Measurements from ENCODE around the gene LRBA.

Gene LRBA

DNA sequence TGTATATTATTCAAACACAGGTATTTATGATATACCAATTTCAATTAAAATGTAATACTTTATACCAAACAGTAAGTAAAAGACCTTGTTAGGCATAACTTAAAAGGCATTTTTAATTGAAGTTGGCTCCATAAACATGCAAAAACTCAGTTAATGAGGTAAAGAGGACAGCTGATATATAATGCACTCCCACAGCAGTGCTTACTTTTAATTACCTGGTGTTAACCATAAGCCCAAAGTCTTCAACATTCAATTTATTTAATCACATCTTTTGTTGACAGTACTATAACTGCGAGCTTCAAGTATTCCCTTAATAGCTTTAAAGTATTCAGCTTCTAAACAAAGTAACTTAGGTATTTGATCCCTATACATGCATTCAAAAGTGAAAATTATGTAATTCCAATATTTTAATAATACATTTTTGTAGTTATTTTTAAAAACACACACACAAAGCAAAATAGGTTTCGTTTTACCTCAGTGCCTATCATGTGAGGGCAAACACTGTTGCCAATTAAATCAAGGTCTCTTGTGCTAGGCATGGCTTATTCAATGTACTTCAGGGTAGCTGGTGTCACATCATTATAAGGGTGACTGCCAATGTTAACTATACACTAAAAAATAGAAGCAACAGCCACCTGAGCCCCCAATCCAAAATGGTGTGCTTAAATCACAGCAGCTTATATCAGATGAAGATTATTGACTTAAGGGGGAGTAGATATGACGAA is 197.1 kb downstream of the LRBA start:
- DNase-seq (ENCODE audit: low read depth in 2 of 3, low spot score in 2 of 3) = no peak

GRCh38 chr4:150817017-150817416 is 198.1 kb downstream of the LRBA start:
- DNase-seq (ENCODE audit: low read depth in 2 of 3, low spot score in 2 of 3) = no peak

DNA sequence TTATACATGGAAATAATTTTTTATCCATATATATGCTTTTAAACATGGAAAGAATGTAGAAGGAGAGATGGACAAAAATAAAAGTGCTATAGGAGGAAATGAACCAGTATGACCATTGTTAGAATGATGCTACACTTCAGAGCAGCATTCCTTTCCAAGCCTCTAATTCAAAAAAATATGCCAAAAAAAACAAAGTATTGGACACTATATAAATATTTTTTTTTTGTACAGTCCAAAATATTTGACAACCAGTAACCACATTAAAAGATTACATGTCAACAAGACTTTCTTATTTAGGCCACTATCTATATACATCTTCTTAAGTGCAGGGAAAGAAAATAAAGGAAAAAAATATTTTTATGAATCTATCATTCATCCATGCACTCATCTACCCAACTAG is 198.6 kb downstream of the LRBA start:
- no peak for DNase-seq (ENCODE audit: low read depth in 2 of 3, low spot score in 2 of 3)

- DNase-seq (ENCODE audit: low read depth in 2 of 3, low spot score in 2 of 3) = no peak
Observed at GRCh38 chr4:150814873-150815272, 200.2 kb downstream of the LRBA start.

GRCh38 chr4:150805183-150806025 is 209.7 kb downstream of the LRBA start:
- no peak for DNase-seq (ENCODE audit: low read depth in 2 of 3, low spot score in 2 of 3)

DNA sequence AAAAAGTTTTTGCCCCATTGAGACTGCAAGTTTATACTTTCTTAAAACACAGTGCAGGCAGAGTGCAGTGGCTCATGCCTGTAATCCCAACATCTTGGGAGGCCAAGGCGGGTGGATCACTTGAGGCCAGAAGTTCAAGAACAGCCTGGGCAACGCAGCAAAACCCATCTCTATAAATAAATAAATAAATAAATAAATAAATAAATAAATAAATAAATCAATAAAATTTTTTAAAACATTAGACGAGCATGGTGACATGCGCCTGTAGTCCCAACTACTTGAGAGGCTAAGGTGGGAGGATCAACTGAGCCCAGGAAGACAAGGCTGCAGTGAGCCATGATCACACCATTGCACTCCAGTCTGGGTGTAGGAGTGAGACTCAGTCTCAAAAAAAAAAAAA is 213.3 kb downstream of the LRBA start:
- no peak for DNase-seq (ENCODE audit: low read depth in 2 of 3, low spot score in 2 of 3)

GRCh38 chr4:150799207-150799606 is 215.9 kb downstream of the LRBA start:
- DNase-seq (ENCODE audit: low read depth in 2 of 3, low spot score in 2 of 3) = no peak

DNA sequence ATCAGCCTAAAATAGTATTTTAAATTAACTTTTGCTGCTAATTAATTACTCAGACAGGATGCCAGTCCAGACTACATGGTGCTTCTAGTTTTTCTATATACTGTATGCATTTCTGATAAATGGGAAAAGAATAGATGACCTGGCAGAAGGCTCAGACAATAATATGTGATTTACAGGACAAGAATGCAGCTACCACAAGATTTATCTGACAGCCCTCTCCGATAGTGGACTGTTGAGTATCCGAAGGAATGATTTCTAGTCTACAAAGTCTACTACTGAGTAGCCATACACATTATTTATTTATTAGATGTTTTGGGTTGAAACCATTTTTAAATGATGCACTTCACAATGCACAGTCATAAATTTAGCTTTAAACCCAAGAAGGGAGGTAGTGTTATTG is 220.4 kb downstream of the LRBA start:
- no peak for DNase-seq (ENCODE audit: low read depth in 2 of 3, low spot score in 2 of 3)

DNA sequence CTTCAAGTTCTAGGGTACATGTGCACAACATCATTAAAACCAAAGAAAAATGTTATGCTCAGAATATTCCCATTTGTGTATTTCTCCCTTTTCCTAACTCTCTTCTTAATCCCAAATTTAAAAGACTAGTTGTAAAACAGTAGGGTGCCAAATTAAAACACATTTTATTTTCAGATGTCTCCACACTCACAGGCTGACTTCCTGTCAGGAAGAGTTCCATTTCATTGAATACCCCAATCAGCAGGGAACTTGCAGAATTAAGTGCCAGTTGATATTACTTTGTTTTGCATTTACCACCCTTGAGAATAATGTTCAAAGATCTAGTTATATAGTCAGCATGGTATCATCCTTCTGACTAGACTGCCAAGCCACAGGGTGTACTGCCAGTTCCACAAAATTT is 225.2 kb downstream of the LRBA start:
- no peak for DNase-seq (ENCODE audit: low read depth in 2 of 3, low spot score in 2 of 3)

- no peak for DNase-seq (ENCODE audit: low read depth in 2 of 3, low spot score in 2 of 3)
Observed at GRCh38 chr4:150784939-150785338, 230.1 kb downstream of the LRBA start.

DNA sequence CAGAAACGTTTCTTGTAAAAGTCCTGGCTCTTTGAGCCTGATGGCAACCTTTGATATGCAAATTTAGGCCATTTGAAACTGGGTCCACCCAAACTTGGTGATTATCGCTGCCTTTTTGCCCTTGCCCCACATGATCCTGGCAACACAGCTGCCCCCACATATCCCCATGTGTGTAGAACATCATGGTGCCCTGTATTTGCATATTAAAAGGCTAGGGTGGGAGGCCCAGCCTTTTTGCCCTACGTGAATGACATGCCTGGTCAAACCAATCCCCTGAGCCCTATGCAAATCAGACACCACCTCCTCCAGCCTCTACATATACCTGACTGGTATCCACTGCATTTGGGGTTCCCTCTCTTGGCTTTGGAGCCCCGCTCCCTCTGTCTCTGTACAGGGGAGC is 230.8 kb downstream of the LRBA start:
- DNase-seq (ENCODE audit: low read depth in 2 of 3, low spot score in 2 of 3) = no peak

DNA sequence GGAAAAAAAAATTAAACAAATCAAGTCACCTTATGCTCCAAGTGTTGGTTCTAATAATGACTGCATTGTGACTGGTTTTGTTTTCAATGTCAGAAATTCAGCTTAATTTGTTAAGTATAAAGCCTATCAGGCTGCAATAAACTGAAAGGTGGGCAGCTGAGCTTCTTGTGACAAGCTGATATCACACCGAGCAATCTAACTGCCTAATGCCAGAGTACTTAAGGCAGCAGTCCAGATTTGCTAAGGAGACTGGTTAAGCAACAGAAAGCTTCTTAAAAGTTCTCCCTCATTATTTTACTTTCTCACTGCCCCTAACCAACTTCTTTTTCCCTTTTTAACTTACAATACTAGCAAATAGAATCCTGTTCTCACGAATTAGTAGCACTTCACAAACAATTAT is 232.2 kb downstream of the LRBA start:
- DNase-seq (ENCODE audit: low read depth in 2 of 3, low spot score in 2 of 3) = no peak

GRCh38 chr4:150782311-150782710 is 232.8 kb downstream of the LRBA start:
- DNase-seq (ENCODE audit: low read depth in 2 of 3, low spot score in 2 of 3) = no peak

DNA sequence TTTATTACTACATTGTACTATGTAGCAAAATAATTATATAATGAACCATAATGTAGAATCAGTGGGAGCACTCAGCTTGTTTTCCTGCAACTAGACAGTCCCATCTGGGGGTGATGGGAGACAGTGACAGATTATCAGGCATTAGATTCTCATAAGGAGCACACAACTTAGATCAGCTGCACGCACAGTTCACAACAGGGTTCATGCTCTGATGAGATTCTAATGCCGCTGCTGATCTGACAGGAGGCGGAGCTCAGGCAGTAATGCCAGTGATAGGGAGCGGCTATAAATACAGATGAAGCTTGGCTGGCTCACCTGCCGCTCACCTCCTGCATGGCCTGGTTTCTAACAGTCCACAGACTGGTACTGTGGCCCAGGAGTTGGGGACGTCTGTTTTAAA is 233.9 kb downstream of the LRBA start:
- DNase-seq (ENCODE audit: low read depth in 2 of 3, low spot score in 2 of 3) = no peak

- no peak for DNase-seq (ENCODE audit: low read depth in 2 of 3, low spot score in 2 of 3)
Observed at GRCh38 chr4:150779707-150780106, 235.4 kb downstream of the LRBA start.

GRCh38 chr4:150773729-150774449 is 241.2 kb downstream of the LRBA start:
- DNase-seq (ENCODE audit: low read depth in 2 of 3, low spot score in 2 of 3) = no peak

DNA sequence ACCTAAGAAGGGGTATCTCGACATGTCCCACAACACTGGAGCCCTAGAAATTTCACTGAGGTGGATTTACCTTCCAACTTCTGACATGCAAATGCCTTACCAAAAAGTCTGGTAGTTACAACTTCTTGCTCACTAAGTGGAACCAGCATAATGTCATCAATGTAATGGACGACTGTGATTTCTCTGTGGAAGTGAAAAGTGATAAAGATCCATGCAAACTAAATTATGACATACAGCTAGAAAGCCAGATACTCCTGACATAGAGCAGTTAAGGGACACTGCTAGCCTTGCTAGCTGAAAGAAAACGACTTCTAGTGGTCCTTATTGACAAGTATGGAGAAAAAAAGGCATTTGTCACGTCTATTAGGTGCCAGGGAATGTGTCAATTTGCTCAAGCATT is 242.1 kb downstream of the LRBA start:
- no peak for DNase-seq (ENCODE audit: low read depth in 2 of 3, low spot score in 2 of 3)

DNA sequence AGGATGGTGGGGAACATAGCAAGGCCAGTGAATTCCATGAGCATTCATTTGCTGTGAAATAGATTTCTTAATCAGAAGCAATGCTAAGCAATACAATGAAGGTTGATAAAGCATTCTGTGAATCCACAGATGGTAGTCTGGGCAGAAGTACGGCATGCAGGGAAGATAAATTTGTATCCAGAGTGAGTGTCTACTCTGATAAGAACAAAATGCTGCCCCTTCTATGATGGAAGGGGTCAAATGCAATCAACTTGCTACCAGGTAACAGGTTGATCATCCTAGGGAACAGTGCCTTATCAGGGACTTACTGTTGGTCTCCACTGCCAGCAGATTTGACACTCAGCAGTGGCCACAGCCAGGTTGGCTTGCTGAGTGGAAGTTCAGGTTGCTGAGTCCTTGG is 243.7 kb downstream of the LRBA start:
- DNase-seq (ENCODE audit: low read depth in 2 of 3, low spot score in 2 of 3) = no peak

- DNase-seq (ENCODE audit: low read depth in 2 of 3, low spot score in 2 of 3) = no peak
Observed at GRCh38 chr4:150769845-150770244, 245.2 kb downstream of the LRBA start.

DNA sequence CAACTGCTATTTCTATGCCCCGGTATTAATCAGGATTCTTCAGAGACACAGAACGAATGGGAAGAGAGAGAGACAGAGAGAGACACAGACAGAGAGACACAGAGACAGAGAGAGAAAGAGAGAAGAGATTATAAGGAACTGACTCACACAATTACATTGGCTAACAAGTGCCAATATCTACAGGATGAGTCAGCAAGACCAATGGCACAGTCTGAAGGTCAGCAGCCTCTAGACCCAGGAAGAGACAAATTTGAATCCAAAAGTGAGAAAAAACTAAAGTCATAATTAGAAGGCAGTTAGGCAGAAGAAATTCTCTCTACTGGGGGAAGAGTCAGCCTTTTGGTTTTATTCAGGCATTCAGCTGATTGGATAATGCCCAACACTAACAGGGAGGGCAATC is 245.8 kb downstream of the LRBA start:
- no peak for DNase-seq (ENCODE audit: low read depth in 2 of 3, low spot score in 2 of 3)

DNA sequence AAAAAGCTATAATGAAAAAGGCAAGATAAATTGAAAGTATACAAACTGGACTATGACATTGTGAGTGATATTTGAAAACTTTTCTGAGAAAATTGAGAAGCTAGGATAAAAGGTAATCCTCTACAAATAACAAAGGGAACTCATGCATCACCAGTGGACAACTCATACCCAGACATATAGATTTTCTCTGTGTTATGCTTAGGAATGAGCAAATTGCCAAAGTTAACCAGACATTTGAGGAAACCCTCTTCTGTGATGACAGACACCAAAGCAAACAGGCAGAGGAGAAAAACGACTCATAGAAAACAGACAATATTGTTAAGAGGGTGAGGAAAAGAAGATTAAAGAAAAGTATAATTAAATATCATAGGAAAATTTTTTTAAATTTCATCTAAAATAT is 246.6 kb downstream of the LRBA start:
- DNase-seq (ENCODE audit: low read depth in 2 of 3, low spot score in 2 of 3) = no peak

DNA sequence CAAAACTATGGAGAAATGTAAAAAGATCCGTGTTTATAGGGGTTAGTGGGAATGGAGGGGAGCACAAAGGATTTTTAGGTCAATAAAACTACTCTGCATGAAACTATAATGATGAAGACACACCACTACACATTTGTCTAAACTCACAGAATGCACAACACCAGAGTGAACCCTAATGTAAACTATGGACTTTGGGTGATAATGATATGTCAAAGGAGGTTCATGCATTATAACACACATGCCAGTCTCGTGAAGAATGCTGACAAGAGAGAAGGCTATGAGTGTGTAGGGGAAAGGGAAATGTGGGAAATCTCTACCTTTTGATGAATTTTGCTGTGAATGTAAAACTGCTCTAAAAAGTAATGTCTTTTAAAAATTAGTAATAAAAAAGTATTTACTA is 249.9 kb downstream of the LRBA start:
- no peak for DNase-seq (ENCODE audit: low read depth in 2 of 3, low spot score in 2 of 3)

All from activated CD8-positive, alpha-beta memory T cell treated with anti-CD3 and anti-CD28 coated beads for 48 hours (primary cell).